T-helper 1 cell (primary cell): ENCODE data around the gene BNC2.

Experiments used
- DNase-seq, 5 donors: peaks; one replicate each; pipeline ENCODE4 v3.0.0-alpha.2; 2012 to 2020

BNC2 gene

GRCh38 chr9:16407617-16408016, 462.9 kb downstream of the BNC2 start:
- DNase-seq = no peak

- DNase-seq = no peak
Measured at GRCh38 chr9:16406526-16407225, 463.8 kb downstream of the BNC2 start.

- no peak for DNase-seq
Measured at GRCh38 chr9:16405421-16405820, 465.0 kb downstream of the BNC2 start.

- no peak for DNase-seq
Measured at GRCh38 chr9:16401701-16402100, 468.8 kb downstream of the BNC2 start.

GRCh38 chr9:16398691-16399090, 471.8 kb downstream of the BNC2 start:
- DNase-seq = no peak

GRCh38 chr9:16396389-16396788, 474.1 kb downstream of the BNC2 start:
- DNase-seq = no peak

GRCh38 chr9:16391369-16391768, 479.1 kb downstream of the BNC2 start:
- no peak for DNase-seq

- no peak for DNase-seq
Measured at GRCh38 chr9:16387382-16387781, 483.1 kb downstream of the BNC2 start.

- no peak for DNase-seq
Measured at GRCh38 chr9:16386827-16387077, 483.7 kb downstream of the BNC2 start.

GRCh38 chr9:16386007-16386826, 484.3 kb downstream of the BNC2 start:
- DNase-seq = no peak

GRCh38 chr9:16385590-16385989, 484.9 kb downstream of the BNC2 start:
- no peak for DNase-seq

GRCh38 chr9:16384993-16385392, 485.5 kb downstream of the BNC2 start:
- no peak for DNase-seq

GRCh38 chr9:16377311-16377710, 493.2 kb downstream of the BNC2 start:
- DNase-seq = no peak

- DNase-seq = no peak
Measured at GRCh38 chr9:16371306-16371705, 499.2 kb downstream of the BNC2 start.

GRCh38 chr9:16370647-16371046, 499.8 kb downstream of the BNC2 start:
- DNase-seq = no peak

GRCh38 chr9:16369427-16369826, 501.0 kb downstream of the BNC2 start:
- no peak for DNase-seq

GRCh38 chr9:16368237-16369087, 502.0 kb downstream of the BNC2 start:
- no peak for DNase-seq

GRCh38 chr9:16367605-16368231, 502.8 kb downstream of the BNC2 start:
- no peak for DNase-seq

- DNase-seq = no peak
Measured at GRCh38 chr9:16364347-16364746, 506.1 kb downstream of the BNC2 start.

GRCh38 chr9:16363916-16364315, 506.6 kb downstream of the BNC2 start:
- no peak for DNase-seq

- no peak for DNase-seq
Measured at GRCh38 chr9:16363073-16363781, 507.2 kb downstream of the BNC2 start.

GRCh38 chr9:16361939-16362338, 508.5 kb downstream of the BNC2 start:
- DNase-seq = no peak

- DNase-seq = no peak
Measured at GRCh38 chr9:16361118-16361517, 509.4 kb downstream of the BNC2 start.
